ENCODE measurements around the gene RTN4R.
"Not testable (repeated sequence)": the region's sequence is repeated elsewhere in the genome, so short reads cannot be mapped to it uniquely, and the experiment has no call there.

The RTN4R gene

DNA sequence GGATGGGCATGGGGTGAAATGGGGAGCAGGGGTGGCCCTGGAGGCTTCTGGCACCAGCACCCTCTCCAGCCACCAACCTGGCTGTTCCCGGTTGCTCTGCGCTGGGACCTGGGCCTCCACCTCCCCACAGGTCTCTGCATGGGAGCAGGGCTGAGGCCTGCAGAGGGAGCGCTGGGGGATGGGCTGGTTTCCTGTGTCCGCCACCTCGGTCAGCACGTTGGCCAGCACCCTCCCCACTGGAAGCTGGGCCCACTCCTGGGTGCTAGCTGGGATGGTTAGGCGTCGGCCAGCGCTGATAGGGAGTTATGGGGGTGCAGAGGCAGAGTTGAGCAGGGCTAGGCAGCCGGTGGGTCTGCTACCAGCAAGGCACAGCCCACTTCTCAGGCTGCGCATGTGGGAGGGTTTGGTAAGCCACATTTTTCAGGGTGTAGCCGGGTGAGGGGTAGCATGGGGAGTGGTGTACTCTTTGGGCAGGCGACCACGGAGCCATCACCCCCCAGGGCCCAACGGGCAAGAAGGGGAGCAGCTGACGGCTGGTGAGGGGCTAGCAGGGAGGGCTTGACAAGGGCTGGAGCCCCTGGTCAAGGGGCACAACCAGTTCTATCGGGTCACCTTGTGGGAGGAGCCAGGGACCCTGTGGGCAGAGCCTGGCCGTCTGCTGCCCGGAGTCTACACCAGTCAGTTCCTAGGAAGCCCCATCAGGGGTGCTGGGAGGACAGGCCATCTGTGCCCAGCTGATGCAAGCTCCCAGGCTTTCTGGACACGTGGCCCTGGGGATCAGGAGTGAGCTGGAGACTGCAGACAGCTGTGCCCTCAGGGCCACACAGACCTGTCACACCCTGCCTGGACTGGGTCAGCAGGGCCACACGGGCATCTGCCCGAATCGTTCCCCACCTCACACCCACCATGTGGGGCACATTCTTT lies 2.3 kb upstream of the RTN4R start:
- not testable (repeated sequence) for DNase-seq

DNA sequence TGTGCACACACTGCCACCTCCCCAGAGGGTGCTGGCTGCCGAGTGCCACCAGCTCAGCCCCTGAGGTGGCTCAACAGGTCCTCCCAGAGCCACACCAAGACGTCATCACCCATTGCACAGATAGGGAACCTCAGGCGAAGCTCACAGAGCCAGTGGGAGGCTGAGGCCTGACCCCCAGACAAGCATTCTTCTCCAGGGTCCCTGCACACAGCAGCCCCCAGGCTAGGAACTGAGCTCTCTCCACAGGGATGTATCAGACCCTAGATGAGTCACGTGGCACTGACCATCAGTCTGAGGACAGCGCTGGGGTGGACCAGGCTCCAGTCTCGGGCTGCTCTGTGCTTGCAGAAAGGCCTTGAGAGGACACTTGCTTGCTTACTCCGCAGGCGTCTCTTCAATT lies 1.6 kb upstream of the RTN4R start:
- DNase-seq, result not testable (repeated sequence)

DNA sequence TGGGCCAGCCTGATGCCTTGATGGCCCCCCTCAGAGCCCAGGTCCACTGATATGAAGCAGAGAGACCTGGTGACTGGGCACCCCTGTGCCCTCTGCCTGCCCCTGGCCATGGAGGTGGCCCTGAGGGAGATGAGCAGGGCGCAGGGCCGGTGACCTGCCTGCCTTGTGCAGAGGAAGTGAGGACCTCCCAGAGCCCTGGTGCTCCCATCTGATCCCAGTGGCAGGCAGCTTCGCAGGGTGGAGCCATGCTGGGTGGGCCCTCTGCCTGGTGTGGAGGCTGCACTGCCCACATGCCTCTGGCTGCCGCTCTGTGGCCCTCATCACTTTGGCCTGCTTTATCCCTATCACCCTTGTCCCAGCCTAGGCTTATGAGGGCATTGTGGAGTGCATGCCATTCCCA lies 1.1 kb upstream of the RTN4R start:
- DNase-seq, result not testable (repeated sequence)

DNA sequence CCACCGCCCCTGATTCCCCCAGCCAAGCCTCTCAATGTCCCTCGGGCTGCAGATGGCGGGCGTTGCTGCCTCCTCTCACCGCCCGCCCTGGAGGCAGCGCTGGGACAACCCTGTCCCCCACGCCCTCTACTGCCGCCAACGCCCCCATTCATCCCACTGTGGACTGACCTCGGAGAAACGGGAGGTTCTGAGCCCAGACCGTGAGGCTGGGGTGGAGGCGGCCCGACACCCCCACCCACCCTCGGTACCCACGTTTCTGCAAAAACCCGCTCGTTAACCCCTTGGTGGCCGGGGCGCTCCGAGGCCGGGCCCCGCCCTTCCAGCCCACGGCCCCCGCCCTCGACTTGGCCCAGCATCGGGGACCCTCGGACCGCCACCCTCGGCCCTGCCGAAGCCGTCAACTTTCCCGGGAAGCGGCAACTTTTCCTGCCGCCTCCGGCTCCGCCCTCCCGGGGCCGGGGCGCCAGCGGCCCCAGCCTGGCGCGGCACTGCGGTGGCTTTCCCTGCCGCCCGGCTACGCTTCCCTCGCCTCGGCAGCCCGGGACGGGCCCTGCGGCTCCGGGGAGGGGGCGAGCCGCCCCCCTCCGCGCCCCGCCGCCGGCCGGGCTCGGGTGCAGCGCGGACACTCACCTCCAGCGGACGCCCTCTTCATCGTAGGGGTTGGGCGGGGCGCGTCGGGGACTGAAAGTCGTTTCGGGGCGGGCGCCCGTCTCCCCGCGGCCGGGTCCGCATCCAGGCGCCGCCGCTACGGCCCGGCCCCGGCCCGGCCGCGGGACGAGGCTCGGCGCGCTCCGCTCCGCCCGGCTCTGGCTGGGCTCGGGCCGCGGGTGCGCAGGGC lies 458 bp downstream of the RTN4R start:
- peak; percentile 37 for DNase-seq

DNA sequence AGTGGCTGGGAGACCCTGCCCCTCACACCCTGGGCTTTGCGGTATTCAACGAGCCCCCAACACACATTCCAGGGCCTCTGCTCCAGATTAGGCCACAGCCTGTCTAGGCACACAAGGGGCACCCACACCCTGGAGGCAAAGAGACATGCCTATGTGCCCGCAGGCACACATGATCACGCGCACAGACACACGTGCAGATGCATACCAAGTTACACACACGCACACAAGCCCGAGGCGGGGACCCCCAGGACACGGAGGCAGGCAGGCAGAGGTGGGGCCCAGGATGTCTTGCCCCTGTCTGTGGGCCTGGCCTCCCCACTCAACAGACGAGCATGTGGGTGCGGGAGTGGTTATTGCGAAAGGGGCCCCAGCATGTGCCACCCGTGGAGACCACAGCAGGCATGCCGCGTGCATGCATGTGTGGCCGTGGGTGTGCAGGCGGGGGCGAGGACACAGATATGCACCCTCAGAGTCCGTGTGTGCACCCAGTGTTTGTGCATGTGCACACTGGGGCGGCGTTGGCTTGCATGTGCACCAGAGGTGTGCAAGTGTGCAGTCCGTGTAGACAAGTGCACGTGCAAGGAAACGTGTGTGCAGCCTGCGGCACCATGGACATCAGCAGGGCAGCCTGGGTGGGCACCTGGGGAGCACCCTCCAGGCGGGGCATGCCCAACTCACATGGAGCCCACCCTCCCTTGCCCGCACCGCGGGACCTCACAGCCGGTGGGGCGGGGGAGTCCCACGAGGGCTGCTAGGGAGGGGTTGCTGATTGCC lies 1.3 kb downstream of the RTN4R start:
- peak; percentile 32 for DNase-seq

DNA sequence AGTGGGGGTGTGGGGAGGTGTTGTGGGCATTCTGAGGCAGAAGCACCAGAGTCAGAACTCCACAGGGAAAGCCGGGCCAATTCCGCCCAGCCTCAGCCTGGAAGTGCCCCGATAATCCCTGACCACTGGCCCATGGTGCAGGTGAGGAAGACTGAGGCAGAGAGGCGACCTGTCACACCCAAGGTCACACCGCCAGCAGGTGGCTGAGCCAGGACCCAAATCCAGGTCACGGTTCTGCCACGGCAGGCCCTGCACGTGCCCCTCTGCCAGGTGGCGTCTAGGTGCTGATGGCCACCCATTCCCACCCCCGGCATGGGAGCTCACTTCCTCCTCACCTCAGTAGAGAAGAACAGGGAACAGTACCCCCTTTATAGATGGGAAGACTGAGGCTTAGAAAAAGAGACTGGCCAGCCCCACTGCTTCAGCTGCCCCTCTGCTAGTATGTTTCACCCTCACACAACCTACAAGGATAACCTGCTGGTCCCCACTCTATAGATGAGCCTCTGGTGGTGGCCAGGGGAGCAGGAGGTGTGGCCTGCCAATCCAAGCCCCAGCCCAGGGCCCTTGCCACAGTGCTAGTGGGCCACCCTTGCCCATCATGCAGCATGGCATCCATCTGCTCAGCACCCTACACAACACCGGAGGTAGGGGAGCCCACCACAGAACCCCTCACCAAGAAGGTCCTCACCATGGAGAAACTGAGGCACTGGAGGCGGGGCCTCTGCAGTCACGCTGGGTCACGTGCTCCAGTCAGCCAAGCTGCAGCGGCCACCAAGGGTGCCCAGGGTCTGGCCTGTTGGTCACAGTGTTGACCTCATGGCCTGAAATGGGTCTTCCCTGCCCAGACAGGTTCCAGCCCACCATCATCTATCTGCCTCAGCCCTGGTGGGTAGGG lies 2.1 kb downstream of the RTN4R start:
- not testable (repeated sequence) for DNase-seq

DNA sequence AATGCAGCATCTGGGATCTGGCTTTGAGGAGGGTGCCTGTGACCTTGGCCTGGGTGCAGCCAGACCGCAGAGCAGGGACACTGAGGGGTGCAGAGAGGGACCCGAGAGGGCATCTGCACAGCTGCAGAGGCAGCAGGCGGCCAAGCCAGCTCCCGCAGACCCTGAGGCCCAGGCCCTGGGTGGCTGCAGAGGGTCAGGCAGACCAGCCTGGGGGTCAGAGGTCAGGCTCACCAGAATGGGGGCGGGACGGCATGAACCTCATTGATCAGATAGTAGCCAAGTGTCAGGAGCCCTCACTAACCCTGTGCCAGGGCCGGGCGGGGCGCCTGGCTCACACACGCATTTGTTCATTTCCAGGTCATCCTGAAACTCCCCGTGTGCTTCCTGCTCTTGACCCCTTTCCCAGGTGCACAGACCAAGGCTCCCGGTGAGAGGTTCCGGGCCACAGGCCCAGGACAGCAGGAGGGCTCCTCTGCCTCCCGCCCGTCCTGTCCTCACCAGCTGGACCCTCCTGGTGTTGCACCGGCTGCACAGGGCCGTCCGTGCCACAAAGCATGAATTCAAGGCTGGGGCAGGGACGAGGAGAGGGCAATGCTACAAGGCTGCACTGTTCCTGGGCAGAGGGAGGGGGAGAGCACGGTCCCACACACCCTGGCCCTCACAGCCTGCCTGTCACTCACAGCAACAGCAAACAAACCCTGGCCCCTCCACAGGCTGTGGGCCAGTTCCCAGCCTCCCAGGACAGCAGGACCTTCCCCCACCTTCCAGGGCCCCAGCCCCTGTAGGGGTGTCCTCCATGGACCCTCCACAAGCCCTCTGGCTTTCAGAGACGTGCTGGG lies 3.3 kb downstream of the RTN4R start:
- no peak for DNase-seq

DNA sequence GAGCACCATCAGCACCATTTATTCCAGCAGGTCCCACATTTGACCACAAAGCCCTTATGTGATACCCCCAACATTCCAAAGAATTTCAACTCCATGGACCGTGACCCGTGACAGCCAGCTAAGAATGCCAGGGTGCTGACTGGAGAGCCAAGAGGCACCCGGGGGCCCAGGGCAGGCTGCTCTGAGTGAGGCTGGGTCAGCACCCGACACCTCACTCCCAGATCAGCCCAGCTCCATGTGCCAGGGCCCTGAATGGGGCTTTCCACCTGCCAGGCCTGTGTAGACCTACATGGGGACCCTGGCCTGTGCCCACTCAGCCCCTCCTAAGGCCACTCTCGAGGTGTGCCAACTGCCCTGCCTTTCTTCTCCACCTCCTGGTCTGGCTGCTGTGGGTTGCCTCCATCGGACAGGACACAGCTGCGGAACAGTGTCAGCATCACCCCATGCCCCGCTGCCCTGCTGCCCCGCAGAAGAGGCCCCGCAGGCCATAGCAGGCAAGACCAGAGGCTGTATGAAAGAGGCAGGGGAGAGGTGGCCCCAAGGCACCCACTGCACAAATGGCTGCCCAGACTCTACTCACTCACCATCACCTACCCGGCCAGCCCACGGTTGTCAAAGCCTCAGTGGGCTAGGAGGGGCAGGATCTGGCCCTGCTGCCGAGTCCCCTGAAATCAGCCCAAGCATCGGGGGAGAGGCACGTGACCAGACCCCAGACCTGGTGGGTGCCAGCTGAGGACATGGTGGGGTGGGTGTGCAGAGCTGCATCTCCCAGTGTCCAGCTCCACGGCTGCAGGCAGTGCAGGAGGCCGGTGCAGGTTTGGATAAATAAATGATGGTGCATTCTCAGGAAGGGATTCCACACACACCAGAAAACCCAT lies 4.5 kb downstream of the RTN4R start:
- not testable (repeated sequence) for DNase-seq

DNA sequence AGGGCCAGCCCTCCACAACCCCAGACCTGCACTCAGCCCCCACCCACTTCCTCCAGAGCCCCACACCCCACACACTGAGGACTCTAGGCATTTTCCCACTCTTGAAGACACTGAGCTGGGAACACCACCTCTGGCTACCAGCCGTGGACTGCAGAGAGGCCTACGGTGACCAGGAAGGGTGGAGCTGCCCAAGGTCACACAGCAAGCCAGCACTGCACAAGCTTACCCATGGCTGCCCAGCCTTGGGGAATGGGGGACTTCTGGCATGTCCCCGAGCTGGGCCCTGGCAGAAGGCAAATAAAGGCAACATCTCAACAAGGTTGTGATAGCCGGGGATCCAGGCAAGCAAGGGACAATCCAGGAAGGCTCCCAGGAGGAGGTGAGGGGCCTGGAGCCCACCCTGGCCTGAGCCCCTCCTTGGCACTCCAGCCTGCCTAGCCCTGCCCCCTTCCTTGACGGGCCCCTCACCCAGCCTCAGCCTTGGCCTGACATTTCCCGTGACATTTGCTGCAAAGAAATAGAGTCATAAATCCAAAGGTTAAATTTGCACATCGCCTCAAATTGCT lies 5.5 kb downstream of the RTN4R start:
- no peak for DNase-seq

DNA sequence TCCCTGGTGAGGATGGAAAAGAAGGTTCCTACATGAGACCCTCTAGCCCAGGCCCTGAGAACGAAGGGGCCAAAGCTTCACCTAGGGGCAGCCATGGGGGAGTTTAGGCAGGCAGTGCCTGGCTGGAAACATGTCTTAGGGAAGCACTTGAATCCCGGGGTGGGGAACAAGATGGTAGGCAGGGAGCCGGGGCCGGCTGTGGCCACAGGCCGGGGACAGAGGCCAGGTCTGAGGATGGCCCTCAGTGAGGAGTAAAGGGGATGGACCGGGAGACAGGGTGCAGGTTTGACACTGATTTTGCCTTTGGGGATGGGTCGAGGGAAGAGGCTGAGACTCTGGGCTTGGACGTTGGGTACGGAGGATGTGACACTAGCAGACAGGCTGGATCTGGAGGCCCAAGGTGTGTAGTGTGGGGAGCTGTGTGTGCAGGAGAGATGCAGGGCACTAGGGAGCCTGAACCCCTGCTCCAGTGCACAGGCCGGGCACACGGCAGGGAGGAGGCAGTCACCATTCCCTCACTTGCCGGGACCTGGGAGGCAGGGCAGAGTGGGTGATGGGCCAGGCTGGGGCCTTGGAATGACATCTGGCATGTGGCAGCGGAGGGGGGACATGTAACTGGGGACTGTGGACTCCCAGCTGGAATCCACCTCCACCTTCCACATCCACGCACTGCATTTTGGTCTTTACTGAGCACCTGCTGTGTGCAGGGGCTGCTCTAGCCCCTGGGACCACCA lies 6.1 kb downstream of the RTN4R start:
- DNase-seq, result no peak

DNA sequence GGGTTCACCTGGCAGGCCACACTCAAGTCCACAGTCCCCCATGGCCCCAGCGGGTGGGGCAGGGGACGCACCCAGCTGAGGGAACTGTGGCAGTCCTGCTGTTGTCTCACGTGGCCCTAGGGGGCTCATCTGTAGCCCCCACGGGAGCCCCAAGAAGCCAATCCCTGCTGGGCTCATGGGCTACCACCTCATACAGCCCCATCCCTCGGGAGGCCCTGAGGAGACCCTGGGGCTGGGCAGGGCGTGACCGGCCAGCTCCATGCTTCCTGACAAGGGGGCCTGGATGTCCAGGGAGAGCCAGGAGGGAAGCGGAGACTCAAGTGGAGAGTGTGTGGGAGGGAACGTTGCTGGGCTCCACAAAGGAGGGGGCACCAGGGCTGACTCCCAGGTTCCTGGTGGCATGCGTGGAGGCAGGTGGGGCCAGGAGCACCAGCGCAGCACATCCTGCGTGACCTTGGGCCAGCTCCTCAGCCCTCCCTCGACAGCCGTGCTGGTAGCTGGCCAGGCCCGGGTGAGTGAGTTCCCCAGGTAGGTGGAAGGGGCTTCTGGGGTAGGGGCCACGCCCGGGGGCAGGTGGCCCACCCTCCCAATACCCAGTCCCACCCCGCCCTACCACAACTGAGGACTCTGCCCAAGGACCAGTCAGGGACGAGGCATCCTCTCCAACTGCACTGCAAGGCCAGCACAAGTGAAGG lies 7.9 kb downstream of the RTN4R start:
- no peak for DNase-seq

DNA sequence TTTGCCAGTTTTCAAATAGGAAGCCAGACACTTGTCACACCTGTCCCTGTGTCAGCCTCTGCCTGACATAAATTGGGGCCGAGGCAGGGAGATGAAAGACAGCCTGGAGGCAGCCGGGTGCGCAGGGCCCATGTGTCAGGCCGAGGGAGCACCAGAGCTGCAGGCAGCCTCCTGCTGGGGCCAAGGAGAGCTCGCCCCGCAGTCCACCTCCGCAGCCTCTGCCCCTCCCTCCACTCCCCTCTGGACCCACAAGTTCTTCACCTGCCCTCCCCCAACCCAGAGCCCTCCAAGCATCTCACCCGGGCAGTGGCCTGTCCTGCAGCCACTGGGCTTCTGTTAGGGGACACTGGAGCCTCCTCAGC lies 8.8 kb downstream of the RTN4R start:
- no peak for DNase-seq

DNA sequence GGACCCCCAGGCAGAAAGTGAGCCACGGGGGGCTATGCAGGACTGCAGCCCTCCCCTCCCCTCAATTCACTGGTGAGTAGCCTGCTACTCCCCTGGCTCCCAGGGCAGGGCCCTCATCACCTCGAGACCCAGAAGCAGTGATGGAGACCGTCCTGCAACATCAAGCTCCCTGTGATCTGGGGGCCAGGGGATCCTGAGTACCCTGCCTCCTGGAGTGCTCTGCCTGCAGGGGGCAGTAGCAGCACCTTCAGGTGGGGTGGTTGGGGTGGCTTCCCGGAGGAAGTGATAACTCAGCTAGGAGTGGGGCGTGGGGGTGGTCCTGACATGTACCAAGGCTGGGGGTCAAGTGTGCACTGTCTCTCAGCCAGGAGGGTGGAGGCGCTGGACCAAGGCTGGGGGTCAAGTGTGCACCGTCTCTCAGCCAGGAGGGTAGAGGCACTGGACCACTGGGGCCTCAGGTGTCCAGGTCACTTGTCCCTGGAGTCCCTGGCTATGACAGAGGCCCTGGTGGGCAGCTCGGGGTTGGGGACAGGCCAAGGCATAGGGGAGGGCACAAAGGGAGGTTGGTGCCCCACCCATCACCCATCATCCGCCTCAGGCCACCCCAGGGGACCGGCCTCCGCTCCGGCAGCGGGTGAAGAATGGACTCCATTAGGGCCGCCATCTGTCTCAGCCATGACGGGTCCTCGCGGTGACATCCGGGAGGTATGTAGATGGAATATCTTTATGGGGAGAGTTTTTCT lies 9.4 kb downstream of the RTN4R start:
- peak; percentile 27 for DNase-seq

DNA sequence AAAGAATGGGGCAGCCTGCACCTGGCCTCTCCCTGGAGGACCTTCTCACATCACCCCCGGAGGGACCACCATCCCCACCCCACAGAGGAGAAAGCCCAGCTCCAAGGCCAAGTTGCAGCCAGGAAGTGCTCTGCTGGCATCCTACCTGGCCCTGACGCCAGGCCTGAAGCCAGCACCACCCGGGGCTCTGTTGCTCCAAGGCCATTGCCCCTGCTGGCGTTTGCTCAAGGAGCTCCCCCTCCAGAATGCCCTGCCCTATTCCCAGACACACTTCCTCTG lies 10.2 kb downstream of the RTN4R start:
- no peak for DNase-seq

DNA sequence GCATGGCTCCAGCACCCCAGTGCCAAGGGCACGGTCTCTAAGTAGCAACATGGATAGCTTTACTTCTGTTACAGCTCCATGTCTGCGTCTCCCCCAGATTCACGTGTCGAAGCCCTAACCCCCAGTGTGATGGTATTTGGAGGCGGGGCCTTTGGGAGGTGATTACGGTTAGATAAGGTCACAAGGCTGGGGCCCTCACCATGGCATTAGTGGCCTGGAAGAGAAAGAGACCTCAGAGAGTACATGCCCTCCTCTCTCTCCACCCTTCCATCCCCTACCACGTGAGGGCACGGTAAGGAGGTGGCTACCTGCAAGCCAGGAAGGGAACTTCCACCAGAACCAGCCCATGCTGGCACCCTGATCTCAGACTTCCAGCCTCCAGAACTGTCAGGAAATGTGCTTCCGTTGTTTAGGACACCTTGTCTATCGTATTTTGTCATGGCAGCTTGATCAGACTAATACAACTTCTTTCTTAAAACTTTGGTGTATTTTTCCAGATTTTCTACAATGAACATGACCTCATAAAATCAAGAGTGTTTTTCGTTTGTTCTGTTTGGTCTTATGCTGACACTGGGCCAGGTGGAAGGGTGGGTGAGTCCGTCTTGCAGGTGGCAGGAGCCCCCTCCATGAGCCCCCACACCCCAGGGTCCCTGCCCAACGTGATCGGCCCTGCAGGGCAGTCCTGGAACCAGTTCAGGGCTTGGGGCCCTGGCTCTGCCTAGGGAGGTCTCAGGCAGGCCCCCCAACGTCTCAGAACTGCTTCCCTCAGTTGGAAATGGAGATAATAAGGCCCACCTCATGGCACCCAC lies 10.7 kb downstream of the RTN4R start:
- no peak for DNase-seq

DNA sequence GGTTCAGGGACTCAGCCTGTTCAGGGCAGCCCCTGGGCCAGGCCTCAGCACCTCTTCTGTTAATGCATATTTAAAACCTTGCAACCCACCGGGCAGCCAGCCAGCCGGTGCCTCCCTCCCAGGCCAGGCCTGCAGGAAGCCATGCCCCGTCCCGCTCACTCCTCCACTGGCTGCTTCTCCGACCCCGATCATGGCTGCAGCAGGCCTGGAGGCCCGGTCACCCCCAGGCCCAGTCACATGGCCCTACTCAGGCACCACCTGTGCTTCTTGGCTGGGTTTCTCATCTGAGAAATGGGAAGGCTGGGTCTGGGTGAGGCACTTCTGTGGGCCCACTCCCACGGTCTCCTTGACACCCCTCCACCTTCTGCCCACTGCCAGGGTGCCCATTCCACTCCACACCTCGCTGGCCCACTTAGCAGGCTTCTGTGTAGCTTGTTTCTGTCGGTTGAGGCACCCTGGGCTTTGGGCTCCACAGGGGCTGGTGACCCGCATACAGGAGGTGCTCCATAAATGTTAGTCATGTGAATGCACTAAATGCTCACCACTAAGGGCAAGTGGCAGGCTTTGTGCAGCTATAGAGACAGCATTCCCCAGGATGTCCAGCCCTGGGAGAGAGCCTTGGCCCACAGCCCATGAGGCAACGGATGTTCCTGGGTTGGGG lies 11.4 kb downstream of the RTN4R start:
- no peak for DNase-seq
